GM12872 (cell line): ENCODE measurements around the gene APMAP.

Experiments used
- TF ChIP-seq, protein P1 (sequence below): IDR thresholded peaks from 3 replicates; pipeline ENCODE4 v1.5.1; 2011; ENCODE audit warnings: low read depth, mild to moderate bottlenecking, low read length, moderate library complexity; ENCODE audit not compliant: insufficient read depth

The APMAP gene

DNA sequence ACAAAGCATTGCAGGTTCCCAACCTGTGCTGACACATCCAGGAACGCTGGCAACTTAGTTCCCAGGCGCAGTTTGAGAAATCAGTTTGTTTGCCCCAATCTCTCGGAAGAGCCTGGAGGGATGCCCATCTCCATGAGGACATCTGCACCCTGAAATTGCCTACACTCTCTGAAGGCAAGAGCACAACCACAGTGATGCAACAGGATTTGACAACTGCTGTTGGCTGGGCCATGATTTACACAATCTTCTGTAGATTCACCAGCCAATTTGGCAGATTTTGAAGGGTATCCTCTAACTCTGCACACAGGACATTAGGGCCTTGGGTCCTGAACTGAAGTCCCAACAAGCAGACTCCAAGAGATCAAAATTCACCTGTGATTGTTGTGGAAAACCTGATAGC lies 3.4 kb downstream of the APMAP start:
- TF ChIP-seq, protein P1, sequence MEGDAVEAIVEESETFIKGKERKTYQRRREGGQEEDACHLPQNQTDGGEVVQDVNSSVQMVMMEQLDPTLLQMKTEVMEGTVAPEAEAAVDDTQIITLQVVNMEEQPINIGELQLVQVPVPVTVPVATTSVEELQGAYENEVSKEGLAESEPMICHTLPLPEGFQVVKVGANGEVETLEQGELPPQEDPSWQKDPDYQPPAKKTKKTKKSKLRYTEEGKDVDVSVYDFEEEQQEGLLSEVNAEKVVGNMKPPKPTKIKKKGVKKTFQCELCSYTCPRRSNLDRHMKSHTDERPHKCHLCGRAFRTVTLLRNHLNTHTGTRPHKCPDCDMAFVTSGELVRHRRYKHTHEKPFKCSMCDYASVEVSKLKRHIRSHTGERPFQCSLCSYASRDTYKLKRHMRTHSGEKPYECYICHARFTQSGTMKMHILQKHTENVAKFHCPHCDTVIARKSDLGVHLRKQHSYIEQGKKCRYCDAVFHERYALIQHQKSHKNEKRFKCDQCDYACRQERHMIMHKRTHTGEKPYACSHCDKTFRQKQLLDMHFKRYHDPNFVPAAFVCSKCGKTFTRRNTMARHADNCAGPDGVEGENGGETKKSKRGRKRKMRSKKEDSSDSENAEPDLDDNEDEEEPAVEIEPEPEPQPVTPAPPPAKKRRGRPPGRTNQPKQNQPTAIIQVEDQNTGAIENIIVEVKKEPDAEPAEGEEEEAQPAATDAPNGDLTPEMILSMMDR = no peak

- TF ChIP-seq, protein P1 = no peak
These were observed 4.4 kb downstream of the APMAP start for GRCh38 chr20:24987873-24988835.

GRCh38 chr20:24987244-24987643 lies 5.3 kb downstream of the APMAP start:
- TF ChIP-seq, protein P1 = no peak

DNA sequence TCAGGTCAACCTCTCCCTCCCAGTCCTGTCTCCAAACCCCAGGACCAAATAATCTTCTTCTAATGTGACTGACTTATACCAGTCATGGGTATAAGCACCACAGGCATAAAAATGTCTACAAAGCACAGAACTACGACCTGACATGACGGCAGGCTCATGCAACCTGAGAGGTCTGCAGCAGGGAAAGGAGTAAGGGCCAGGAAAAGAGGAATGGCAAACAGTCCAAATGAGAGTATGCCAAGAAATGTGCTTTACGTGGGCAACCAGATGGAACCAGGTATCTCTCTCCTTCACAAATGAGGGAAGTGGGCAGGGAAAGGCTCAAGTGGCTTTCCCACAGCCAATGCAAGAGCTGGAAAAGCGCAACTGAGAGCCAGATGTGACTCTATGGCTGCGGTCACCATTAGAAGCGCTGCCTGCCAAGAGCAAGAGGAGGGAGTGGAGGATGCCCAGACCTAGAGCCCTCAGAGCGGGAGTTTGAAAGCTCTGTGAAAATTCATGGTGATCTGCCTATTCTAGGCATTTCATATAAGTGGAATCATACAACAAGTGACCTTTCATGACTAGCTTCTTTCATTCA lies 6.0 kb downstream of the APMAP start:
- TF ChIP-seq, protein P1 = no peak

DNA sequence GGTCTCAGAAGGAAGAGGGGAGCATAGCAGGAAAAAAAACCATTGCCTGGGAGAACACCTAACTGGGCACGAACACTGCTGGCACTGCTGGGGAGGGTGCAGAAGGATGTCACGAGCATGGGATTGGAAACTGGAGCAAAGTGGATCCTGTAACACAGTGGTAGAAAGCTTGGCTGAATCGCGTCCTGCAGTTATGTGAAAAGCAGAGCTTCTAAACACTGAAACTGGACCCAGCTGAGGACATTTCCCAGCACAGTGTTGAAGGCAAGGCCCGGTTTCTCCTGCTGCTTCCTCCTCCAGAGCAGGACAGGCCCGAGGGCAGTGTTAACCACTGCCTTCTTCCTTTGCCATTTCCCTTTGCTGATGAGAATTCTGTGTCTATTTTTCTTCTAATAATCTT lies 6.7 kb downstream of the APMAP start:
- TF ChIP-seq, protein P1 = no peak

DNA sequence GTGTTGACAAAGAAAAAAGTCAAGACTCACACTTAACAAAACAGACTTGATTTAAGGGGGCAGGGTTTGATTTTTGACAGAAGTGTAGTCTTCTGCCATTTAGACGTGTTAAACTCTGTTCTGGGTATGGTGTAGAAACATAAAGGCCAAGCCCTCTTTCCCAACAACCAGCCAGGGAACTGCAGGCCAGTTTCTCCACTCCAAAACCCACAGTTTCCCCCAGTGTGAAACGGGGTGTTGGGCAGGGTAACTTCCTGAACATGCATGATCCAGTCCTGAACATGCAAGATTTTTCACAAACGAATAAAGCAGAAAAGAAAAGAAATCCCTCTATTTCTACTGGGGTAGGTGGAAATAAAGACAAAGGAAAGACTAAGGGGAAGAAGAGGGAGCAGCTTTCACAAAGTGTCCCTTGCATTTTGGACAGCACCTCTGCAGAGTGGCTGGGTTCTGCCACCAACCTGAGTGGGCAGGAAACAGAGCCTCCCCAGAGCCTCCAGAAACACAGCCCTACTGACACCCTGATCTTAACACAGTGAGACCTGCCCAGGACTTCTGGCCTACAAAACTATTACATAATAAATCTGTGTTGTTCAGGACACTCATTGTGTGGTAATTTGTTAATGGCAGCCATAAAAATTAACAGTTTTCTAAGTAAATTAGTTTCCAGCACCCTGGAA lies 7.5 kb downstream of the APMAP start:
- TF ChIP-seq, protein P1 = no peak

- TF ChIP-seq, protein P1 = no peak
These were observed 8.7 kb downstream of the APMAP start for GRCh38 chr20:24983896-24984295.
